ENCODE results near the gene TRDN. TPM values are rescaled to one million over a fixed set of nuclear protein-coding genes. Genes with fewer than 3 reads are reported as not detected.

TRDN gene
- total and polyA plus RNA-seq, 7 donors = under 0.01 to 1.2 TPM; not detected in 5

DNA sequence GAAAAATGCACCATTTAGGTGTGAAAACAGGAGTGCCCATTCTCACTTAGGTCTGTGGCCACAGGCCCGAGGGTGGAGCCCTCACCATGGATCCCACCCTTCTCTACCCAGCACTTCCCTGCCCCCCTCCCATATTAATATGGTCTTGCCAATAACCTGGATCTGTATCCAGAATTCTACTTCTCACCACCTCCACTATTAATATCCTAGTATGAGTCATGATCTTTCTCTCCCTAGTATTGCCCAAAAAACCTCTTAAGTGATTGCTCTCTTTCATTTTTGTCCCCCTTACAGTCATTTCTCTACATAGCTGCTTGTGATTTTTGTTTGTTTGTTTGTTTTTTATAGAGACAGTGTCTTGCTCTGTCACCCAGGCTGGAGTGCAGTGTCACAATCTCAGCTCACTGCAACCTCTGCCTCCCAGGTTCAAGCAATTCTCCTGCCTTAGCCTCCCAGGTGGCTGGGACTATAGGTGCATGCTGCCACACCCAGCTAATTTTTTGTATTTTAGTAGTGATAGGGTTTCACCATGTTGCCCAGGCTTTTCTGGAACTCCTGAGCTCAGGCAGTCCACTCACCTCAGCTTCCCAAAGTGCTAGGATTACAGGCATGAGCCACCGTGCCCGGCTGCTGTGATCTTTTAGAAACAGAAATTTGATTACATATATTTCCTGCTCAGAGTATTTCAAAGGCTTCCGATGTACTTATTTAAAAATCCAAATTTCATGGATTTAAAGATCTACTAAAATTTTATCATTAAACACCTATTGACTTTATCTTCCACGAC lies 24.5 kb upstream of the TRDN start:
- no peaks in the 10 kb centered on the region for H3K4me1 ChIP-seq
- 76 to 89% methylated on average over 5 of the region's 5 CpGs for WGBS, 2 donors
- no peaks in the 10 kb centered on the region for H3K9me3 ChIP-seq
- no peak overlapping the region for H3K4me3 ChIP-seq
- H3K27me3 ChIP-seq = no peaks in the 10 kb centered on the region
- no peaks in the 10 kb centered on the region for H3K36me3 ChIP-seq
- DNase-seq = no peak
- H3K27ac ChIP-seq = no peak overlapping the region
- intact Hi-C loops (cut with DNase I) = no loop called here
- TF ChIP-seq EP300 (IDR thresholded peaks at IDR 0.05) (no peak), POLR2AphosphoS5 (IDR thresholded peaks at IDR 0.05) (no peak), POLR2A (IDR thresholded peaks at IDR 0.05) (no peak)
- TF ChIP-seq, protein P1, sequence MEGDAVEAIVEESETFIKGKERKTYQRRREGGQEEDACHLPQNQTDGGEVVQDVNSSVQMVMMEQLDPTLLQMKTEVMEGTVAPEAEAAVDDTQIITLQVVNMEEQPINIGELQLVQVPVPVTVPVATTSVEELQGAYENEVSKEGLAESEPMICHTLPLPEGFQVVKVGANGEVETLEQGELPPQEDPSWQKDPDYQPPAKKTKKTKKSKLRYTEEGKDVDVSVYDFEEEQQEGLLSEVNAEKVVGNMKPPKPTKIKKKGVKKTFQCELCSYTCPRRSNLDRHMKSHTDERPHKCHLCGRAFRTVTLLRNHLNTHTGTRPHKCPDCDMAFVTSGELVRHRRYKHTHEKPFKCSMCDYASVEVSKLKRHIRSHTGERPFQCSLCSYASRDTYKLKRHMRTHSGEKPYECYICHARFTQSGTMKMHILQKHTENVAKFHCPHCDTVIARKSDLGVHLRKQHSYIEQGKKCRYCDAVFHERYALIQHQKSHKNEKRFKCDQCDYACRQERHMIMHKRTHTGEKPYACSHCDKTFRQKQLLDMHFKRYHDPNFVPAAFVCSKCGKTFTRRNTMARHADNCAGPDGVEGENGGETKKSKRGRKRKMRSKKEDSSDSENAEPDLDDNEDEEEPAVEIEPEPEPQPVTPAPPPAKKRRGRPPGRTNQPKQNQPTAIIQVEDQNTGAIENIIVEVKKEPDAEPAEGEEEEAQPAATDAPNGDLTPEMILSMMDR (IDR thresholded peaks at IDR 0.05) = no peak

DNA sequence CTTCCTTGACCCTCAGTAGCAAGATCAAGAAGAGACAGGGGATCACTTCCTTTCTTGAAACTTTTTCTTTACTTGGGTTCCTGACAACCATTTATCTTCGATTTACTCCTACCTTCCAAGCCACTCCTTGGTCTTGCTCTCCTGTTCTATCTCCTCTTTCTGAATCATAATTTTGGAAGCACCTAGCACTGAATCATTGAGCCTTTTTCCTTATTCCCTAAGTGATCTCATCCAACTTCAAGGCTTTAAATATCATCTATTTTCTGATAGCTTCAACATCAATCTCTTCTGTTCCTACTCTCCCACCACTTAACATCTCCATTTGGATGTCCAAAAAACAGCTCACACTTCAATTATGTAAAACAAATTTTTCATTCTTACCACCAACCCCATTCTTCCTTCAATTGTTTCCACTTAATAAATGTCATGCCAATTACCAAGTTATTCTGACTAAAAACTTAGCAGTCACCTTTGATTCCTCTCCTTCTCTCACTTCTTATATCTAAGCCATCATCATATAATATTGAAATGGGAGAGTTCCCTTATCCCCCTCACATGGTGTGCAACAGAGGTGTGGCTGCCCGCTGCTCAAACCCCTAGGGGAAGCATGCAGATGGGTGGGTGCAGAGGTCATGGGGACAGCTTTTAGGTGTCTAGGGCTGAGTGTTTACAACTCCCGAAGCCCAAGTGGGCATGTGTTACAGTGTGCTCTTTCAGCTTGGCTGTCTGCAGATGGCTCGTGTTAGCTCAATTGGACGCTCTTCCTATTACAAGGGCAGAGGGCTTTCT lies 23.4 kb upstream of the TRDN start:
- DNase-seq = no peak
- no peak overlapping the region for H3K4me3 ChIP-seq
- no peaks in the 10 kb centered on the region for H3K4me1 ChIP-seq
- H3K36me3 ChIP-seq = no peaks in the 10 kb centered on the region
- intact Hi-C loops (cut with DNase I) = no loop called here
- no peak overlapping the region for H3K27ac ChIP-seq
- no peaks in the 10 kb centered on the region for H3K27me3 ChIP-seq
- H3K9me3 ChIP-seq = no peaks in the 10 kb centered on the region
- TF ChIP-seq EP300 (IDR thresholded peaks at IDR 0.05) (no peak), POLR2AphosphoS5 (IDR thresholded peaks at IDR 0.05) (no peak), POLR2A (IDR thresholded peaks at IDR 0.05) (no peak)
- TF ChIP-seq, protein P1 (IDR thresholded peaks at IDR 0.05) = no peak
- 82 to 89% methylated on average over 5 of the region's 5 CpGs for WGBS, 2 donors

DNA sequence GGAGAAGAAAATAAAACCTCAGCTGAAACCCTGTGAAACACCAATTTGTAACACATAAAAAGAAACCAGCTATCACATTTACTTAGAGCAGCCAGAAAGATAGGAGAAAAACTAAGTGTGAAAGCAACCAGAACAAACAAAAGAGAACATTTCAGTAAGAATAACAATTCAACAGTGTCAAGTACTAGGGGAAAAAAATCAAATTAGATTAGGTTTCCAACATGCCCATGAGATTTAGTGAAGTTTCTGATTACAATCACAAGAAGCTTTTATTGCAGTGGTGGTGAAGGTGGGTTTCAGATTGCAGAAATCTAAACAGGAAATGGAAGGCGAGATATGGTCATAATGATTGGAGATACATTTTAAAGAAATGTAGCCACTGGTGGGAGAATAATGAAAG lies 22.1 kb upstream of the TRDN start:
- H3K27ac ChIP-seq = no peak overlapping the region
- no peaks in the 10 kb centered on the region for H3K36me3 ChIP-seq
- TF ChIP-seq EP300 (IDR thresholded peaks at IDR 0.05) (no peak), POLR2AphosphoS5 (IDR thresholded peaks at IDR 0.05) (no peak), POLR2A (IDR thresholded peaks at IDR 0.05) (no peak)
- TF ChIP-seq, protein P1 (IDR thresholded peaks at IDR 0.05) = no peak
- H3K9me3 ChIP-seq = no peaks in the 10 kb centered on the region
- no peak overlapping the region for H3K4me3 ChIP-seq
- no peaks in the 10 kb centered on the region for H3K4me1 ChIP-seq
- no peak for DNase-seq
- intact Hi-C loops (cut with DNase I) = no loop called here
- no peaks in the 10 kb centered on the region for H3K27me3 ChIP-seq
- 53 to 73% methylated on average over 1 of the region's 1 CpG for WGBS, 2 donors

DNA sequence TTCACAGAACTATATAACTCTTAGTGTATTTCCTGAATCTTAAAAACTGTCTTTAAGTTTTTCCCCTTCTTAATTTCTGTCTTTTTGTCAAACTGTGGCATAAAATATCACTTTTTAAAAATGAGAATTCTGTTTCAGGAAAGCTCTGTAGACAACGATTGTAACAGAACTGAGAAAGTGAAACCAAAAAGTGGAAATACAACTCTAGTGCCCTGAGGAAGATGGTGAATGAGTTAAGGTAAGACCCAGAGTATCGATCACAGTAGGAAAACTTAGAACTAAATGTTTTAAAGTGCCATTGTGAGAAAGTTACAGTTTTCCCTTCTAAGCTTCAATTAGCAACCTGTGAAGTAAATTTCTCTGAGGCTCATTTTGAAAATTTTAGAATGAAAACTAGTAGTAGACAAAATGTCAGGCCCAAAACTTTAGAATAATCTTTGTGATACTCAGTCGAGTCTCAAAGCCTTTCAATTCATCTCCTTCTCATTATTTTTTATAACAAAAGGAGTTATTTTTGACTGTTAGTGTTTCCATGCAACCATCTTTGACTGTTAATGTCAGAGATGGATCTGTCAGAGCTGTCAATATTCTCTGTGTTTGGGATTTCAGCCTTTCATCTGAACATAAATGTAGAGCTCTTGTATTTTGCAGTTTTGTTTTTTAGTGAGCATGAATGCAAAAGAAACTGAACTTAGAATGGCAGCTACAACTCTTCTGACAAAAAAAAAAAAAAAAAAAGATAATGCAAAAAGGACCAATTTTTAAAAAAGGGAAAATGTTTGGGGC lies 19.0 kb upstream of the TRDN start:
- WGBS, 2 donors = 44 to 46% methylated on average over 3 of the region's 3 CpGs
- no peak for DNase-seq
- Histone ChIP-seq H3K9me3 (no peaks in the 10 kb centered on the region), H3K27me3 (no peaks in the 10 kb centered on the region), H3K36me3 (no peaks in the 10 kb centered on the region), H3K4me3 (peak overlapping the region in 2 of 4 donors; percentile 5 to 14), H3K4me1 (no peaks in the 10 kb centered on the region), H3K27ac (no peak overlapping the region)
- TF ChIP-seq POLR2AphosphoS5 (IDR thresholded peaks at IDR 0.05) (no peak), EP300 (IDR thresholded peaks at IDR 0.05) (no peak), POLR2A (IDR thresholded peaks at IDR 0.05) (no peak)
- TF ChIP-seq, protein P1 (IDR thresholded peaks at IDR 0.05) = no peak
- intact Hi-C loops (cut with DNase I) = no loop called here

Measured in sigmoid colon (tissue), 7 donors.